Neural progenitor cell (in vitro differentiated cells): Measurements from ENCODE around the gene ENPP6. TPM values are rescaled to one million over a fixed set of nuclear protein-coding genes. Genes with fewer than 3 reads are reported as not detected.

Experiments used
- DNase-seq: peaks from one replicate; pipeline ENCODE4 v3.0.0-alpha.2; 2016; ENCODE audit warnings: low spot score
- H2AFZ ChIP-seq: fragments of 200-600 bp; sonication (generic); replicated peaks from 2 replicates; pipeline ENCODE4 v1.6.1; 2016; ENCODE audit warnings: antibody characterized with exemption
- H3F3A ChIP-seq: fragments of 200-600 bp; sonication (generic); 2 replicates; pipeline ENCODE4 v1.6.1; 2016; ENCODE audit warnings: antibody characterized with exemption, low read depth
- H3K27ac ChIP-seq: fragments of 200-600 bp; sonication (generic); 2 replicates; pipeline ENCODE4 v1.5.1; 2016; ENCODE audit warnings: mild to moderate bottlenecking
- H3K27me3 ChIP-seq: fragments of 200-600 bp; sonication (generic); 2 replicates; pipeline ENCODE4 v1.6.1; 2016; ENCODE audit warnings: mild to moderate bottlenecking, moderate library complexity
- H3K36me3 ChIP-seq: fragments of 200-600 bp; sonication (generic); 2 replicates; pipeline ENCODE4 v1.5.1; 2016
- H3K4me1 ChIP-seq: fragments of 200-600 bp; sonication (generic); 2 replicates; pipeline ENCODE4 v1.6.1; 2016; ENCODE audit warnings: mixed run types
- H3K4me2 ChIP-seq: fragments of 200-600 bp; sonication (generic); 2 replicates; pipeline ENCODE4 v1.6.1; 2016
- H3K4me3 ChIP-seq: fragments of 200-600 bp; sonication (generic); 2 replicates; pipeline ENCODE4 v1.5.1; 2016
- H3K79me2 ChIP-seq: fragments of 200-600 bp; sonication (generic); 2 replicates; pipeline ENCODE4 v1.6.1; 2016; ENCODE audit warnings: low read depth
- H3K9ac ChIP-seq: fragments of 200-600 bp; sonication (generic); 2 replicates; pipeline ENCODE4 v1.6.1; 2016
- H3K9me3 ChIP-seq: fragments of 200-600 bp; sonication (generic); 2 replicates; pipeline ENCODE4 v1.5.1; 2016; ENCODE audit warnings: low read depth
- H4K20me1 ChIP-seq: fragments of 200-600 bp; sonication (generic); 2 replicates; pipeline ENCODE4 v1.6.1; 2016; ENCODE audit warnings: low read depth
- H3K27ac Mint-ChIP-seq: 3 replicates; pipeline ENCODE4 v1.8.0; 2021; ENCODE audit warnings: mixed read lengths
- H3K27me3 Mint-ChIP-seq: 2 replicates; pipeline ENCODE4 v1.8.0; 2022; ENCODE audit warnings: low read depth, mild to moderate bottlenecking, inconsistent platforms, moderate library complexity, mixed read lengths; ENCODE audit not compliant: insufficient read depth
- H3K36me3 Mint-ChIP-seq: 3 replicates; pipeline ENCODE4 v1.8.0; 2021; ENCODE audit warnings: mixed read lengths
- H3K4me1 Mint-ChIP-seq: 3 replicates; pipeline ENCODE4 v1.8.0; 2021; ENCODE audit warnings: mixed read lengths
- H3K4me3 Mint-ChIP-seq: 3 replicates; pipeline ENCODE4 v1.8.0; 2021; ENCODE audit warnings: mild to moderate bottlenecking, moderate library complexity, mixed read lengths
- H3K9me3 Mint-ChIP-seq: 3 replicates; pipeline ENCODE4 v1.8.0; 2020; ENCODE audit warnings: mixed read lengths
- EZH2 ChIP-seq: fragments of 200-600 bp; sonication (generic); IDR thresholded peaks from 2 replicates; pipeline ENCODE4 v1.6.1; 2017; ENCODE audit warnings: antibody characterized with exemption, mild to moderate bottlenecking, moderate library complexity
- EZH2phosphoT487 ChIP-seq: fragments of 200-600 bp; sonication (generic); IDR thresholded peaks from 2 replicates; pipeline ENCODE4 v1.6.1; 2017; ENCODE audit warnings: antibody characterized with exemption
- total RNA-seq: library from RNA; depleted of rRNA; stranded (reverse); fragments of >200 nt; gene quantifications from 2 replicates; pipeline ENCODE4 v1.2.3, GENCODE V29; 2015; ENCODE audit warnings: low replicate concordance
- TF ChIP-seq, protein P1 (sequence below): fragments of 200-600 bp; sonication (generic); IDR thresholded peaks from 2 replicates; pipeline ENCODE4 v1.5.1; 2017; ENCODE audit warnings: antibody characterized with exemption, mild to moderate bottlenecking

The ENPP6 gene
- total RNA-seq, 1 donor from 2014 or later: not detected

DNA sequence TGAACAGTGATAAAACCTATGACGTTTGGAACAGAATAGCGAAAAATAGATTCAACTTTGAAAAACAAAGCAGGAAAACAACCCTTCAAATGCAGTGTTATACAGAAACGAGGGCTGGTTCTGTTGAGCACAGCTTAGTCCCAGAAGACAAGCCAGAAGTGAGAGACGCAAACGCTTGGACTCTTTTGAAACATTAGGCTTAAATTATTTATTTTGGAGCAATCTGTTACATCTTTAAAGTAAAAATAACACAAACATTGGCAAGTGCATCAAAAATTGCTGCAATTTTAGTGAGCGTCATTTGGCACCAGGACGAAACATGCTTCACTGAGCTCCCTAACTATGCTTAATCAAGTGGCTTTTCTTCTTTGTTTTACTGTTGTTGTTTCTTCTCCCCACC is 63.5 kb downstream of the ENPP6 start:
- Histone ChIP-seq H3K9me3 (no peaks in the 10 kb centered on the region), H4K20me1 (no peaks in the 10 kb centered on the region), H3K4me2 (no peak overlapping the region), H3K36me3 (no peaks in the 10 kb centered on the region), H3K79me2 (no peaks in the 10 kb centered on the region), H3K9ac (no peak overlapping the region), H3F3A (no peaks in the 10 kb centered on the region), H3K4me1 (no peaks in the 10 kb centered on the region), H2AFZ (no peak overlapping the region), H3K27ac (no peak overlapping the region), H3K27me3 (no peaks in the 10 kb centered on the region), H3K4me3 (no peak overlapping the region)
- TF ChIP-seq, protein P1, sequence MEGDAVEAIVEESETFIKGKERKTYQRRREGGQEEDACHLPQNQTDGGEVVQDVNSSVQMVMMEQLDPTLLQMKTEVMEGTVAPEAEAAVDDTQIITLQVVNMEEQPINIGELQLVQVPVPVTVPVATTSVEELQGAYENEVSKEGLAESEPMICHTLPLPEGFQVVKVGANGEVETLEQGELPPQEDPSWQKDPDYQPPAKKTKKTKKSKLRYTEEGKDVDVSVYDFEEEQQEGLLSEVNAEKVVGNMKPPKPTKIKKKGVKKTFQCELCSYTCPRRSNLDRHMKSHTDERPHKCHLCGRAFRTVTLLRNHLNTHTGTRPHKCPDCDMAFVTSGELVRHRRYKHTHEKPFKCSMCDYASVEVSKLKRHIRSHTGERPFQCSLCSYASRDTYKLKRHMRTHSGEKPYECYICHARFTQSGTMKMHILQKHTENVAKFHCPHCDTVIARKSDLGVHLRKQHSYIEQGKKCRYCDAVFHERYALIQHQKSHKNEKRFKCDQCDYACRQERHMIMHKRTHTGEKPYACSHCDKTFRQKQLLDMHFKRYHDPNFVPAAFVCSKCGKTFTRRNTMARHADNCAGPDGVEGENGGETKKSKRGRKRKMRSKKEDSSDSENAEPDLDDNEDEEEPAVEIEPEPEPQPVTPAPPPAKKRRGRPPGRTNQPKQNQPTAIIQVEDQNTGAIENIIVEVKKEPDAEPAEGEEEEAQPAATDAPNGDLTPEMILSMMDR: no peak
- TF ChIP-seq EZH2: no peak
- no peak for TF ChIP-seq EZH2phosphoT487
- no peak overlapping the region for H3K4me3 Mint-ChIP-seq
- no peaks in the 10 kb centered on the region for H3K4me1 Mint-ChIP-seq
- no peaks in the 10 kb centered on the region for H3K9me3 Mint-ChIP-seq
- no peaks in the 10 kb centered on the region for H3K36me3 Mint-ChIP-seq
- DNase-seq: no peak
- H3K27ac Mint-ChIP-seq: no peak overlapping the region
- H3K27me3 Mint-ChIP-seq: peaks cover 7% of the 10 kb centered on the region

DNA sequence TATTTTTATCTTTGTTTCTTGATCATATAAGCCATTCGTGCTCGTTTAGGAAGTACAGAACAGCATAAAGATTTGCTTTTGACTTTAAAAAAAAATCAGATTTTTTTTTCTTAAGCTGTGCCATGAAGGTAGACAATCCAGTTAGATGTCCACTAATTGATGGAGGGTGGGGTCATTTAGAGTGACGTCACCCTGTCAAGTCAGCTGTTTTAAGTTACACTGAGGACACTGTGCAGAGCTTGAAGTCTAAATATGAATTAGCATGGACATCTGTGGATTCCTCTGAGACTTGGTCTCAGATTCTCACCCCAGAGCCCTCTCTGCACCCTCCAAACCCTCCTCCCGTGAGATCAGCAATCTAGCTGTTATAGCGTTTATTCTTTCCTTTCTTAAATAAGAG is 63.9 kb downstream of the ENPP6 start:
- no peak overlapping the region for H3K4me3 ChIP-seq
- Mint-ChIP-seq H3K9me3 (no peaks in the 10 kb centered on the region), H3K27ac (no peak overlapping the region), H3K36me3 (no peaks in the 10 kb centered on the region), H3K4me3 (no peak overlapping the region), H3K27me3 (peaks cover 7% of the 10 kb centered on the region), H3K4me1 (no peaks in the 10 kb centered on the region)
- no peaks in the 10 kb centered on the region for H3K9me3 ChIP-seq
- no peak for DNase-seq
- no peak overlapping the region for H3K9ac ChIP-seq
- H3K27ac ChIP-seq: no peak overlapping the region
- no peaks in the 10 kb centered on the region for H3K36me3 ChIP-seq
- no peak overlapping the region for H2AFZ ChIP-seq
- no peaks in the 10 kb centered on the region for H3F3A ChIP-seq
- no peaks in the 10 kb centered on the region for H4K20me1 ChIP-seq
- H3K79me2 ChIP-seq: no peaks in the 10 kb centered on the region
- TF ChIP-seq EZH2phosphoT487: no peak
- TF ChIP-seq EZH2: no peak
- TF ChIP-seq, protein P1: no peak
- no peak overlapping the region for H3K4me2 ChIP-seq
- no peaks in the 10 kb centered on the region for H3K4me1 ChIP-seq
- no peaks in the 10 kb centered on the region for H3K27me3 ChIP-seq

DNA sequence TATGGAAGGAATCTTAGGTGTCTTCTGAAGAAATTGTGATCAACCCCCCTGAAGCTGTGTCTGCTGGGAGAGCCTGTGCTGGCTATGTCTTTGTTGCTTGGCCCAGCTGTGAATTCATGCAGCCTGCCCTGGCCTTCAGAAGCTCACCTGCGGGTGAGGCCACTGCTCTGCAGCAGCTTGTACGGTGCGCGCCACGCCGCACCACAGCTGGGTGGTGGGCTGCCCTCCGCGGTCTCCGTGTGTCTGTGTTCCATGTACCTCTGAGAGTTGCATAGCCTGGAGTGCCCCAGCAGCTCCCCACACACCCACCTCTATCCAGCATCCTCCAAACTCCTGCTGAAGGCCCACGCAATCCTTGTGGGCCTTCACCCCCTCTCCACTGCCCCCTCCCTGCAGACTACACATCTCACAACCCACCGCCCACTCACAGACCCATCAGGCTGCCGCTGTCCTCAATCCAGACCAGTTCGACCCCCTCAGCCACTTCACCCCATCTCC is 65.6 kb downstream of the ENPP6 start:
- no peaks in the 10 kb centered on the region for H3K79me2 ChIP-seq
- peaks cover 4% of the 10 kb centered on the region for H3K4me1 Mint-ChIP-seq
- no peaks in the 10 kb centered on the region for H3K9me3 Mint-ChIP-seq
- no peak overlapping the region for H2AFZ ChIP-seq
- no peaks in the 10 kb centered on the region for H3F3A ChIP-seq
- no peaks in the 10 kb centered on the region for H3K36me3 ChIP-seq
- H3K9me3 ChIP-seq: no peaks in the 10 kb centered on the region
- no peak for TF ChIP-seq EZH2phosphoT487
- no peak for TF ChIP-seq EZH2
- TF ChIP-seq, protein P1: no peak
- no peak for DNase-seq
- H3K4me3 Mint-ChIP-seq: no peak overlapping the region
- H3K4me3 ChIP-seq: no peak overlapping the region
- no peak overlapping the region for H3K27ac ChIP-seq
- peak overlapping the region; percentile 69 for H3K27ac Mint-ChIP-seq
- no peak overlapping the region for H3K9ac ChIP-seq
- no peaks in the 10 kb centered on the region for H4K20me1 ChIP-seq
- no peaks in the 10 kb centered on the region for H3K27me3 ChIP-seq
- H3K4me1 ChIP-seq: no peaks in the 10 kb centered on the region
- peaks cover 2% of the 10 kb centered on the region for H3K36me3 Mint-ChIP-seq
- peaks cover 9% of the 10 kb centered on the region for H3K27me3 Mint-ChIP-seq
- no peak overlapping the region for H3K4me2 ChIP-seq
